Transverse colon (tissue), 4 donors: ENCODE measurements around the gene TACC2. TPM values are rescaled to one million over a fixed set of nuclear protein-coding genes. Genes with fewer than 3 reads are reported as not detected.

Experiments
- DNase-seq: peaks from one replicate; pipeline ENCODE4 v3.0.0-alpha.2; 2019
- H3K27ac ChIP-seq, 4 donors: fragments of 200-600 bp; sonication (generic); 2 replicates each; pipeline ENCODE4 v1.5.1; 2016 to 2018; ENCODE audit warnings: inconsistent platforms in 4 of 4
- H3K27me3 ChIP-seq: fragments of 200-600 bp; sonication (generic); 2 replicates; pipeline ENCODE4 v1.5.1; 2017; ENCODE audit warnings: inconsistent platforms
- H3K36me3 ChIP-seq, 4 donors: fragments of 200-600 bp; sonication (generic); 2 replicates each; pipeline ENCODE4 v1.5.1; 2017 to 2019; ENCODE audit warnings: inconsistent platforms in 4 of 4
- H3K4me1 ChIP-seq, 4 donors: fragments of 200-600 bp; sonication (generic); 2 replicates each; pipeline ENCODE4 v1.5.1; 2017 to 2020; ENCODE audit warnings: inconsistent platforms in 4 of 4
- H3K4me3 ChIP-seq, 4 donors: fragments of 200-600 bp; sonication (generic); 1 replicate in 1 of 4; 2 replicates in 3 of 4; pipeline versions ENCODE4 v1.5.1 to v1.6.1; 2017 to 2019; ENCODE audit warnings: inconsistent platforms in 4 of 4
- H3K9me3 ChIP-seq, 2 donors: fragments of 200-600 bp; sonication (generic); 2 replicates each; pipeline ENCODE4 v1.5.1; 2017 to 2019; ENCODE audit warnings: inconsistent platforms in 2 of 2
- CTCF ChIP-seq, 5 experiments: fragments of 200-600 bp in 3 of 5; fragments of 450-650 bp in 2 of 5; sonication (generic) in 3 of 5; IDR thresholded peaks; 1 replicate in 2 of 5; 2 replicates in 3 of 5; pipeline ENCODE4 v1.5.1; 2016 to 2017; ENCODE audit warnings: antibody characterized with exemption in 5 of 5, inconsistent platforms in 3 of 5, mild to moderate bottlenecking in 2 of 5, moderate library complexity in 1 of 5
- EP300 ChIP-seq: sonication (generic); formaldehyde crosslinking; IDR thresholded peaks from one replicate; pipeline ENCODE4 v1.6.1; 2017; ENCODE audit warnings: antibody characterized with exemption, low read depth
- POLR2A ChIP-seq: fragments of 450-650 bp; IDR thresholded peaks from one replicate; pipeline ENCODE4 v1.6.1; 2016; ENCODE audit warnings: antibody characterized with exemption, mild to moderate bottlenecking, moderate library complexity
- POLR2AphosphoS5 ChIP-seq, 3 donors: sonication (generic); formaldehyde crosslinking; IDR thresholded peaks; one replicate each; pipeline ENCODE4 v1.6.1; 2016; ENCODE audit warnings: antibody characterized with exemption in 3 of 3
- WGBS, 2 donors: methylation state at CpG; one replicate each; pipeline ENCODE4 v1.1.5; 2018; ENCODE audit warnings: low coverage in 1 of 2; 5-methylcytosine and 5-hydroxymethylcytosine counted together
- in situ Hi-C, 4 donors: fragments of 200-750 bp; cut with MboI; loops; one replicate each; pipeline versions ENCODE4 v1.15.0 to v1.15.1; 2017; ENCODE audit warnings: low sequenced_read_pairs in 3 of 4, low pct_ligation_motif_present in 1 of 4, low pct_unique_long_range_greater_than_20kb in 1 of 4
- intact Hi-C: fragments of 100-400 bp; cut with DNase I; formaldehyde crosslinking; loops from one replicate; pipeline ENCODE4 v1.15.1; 2023; ENCODE audit warnings: low total_unique reads
- total RNA-seq, 4 donors: library from RNA; depleted of rRNA; stranded (reverse); fragments of >200 nt; gene quantifications; one replicate each; pipeline ENCODE4 v1.1.0, GENCODE V29; 2016

The TACC2 gene
- total RNA-seq, 4 donors from 2014 or later = 65.9 to 178 (median 101) TPM

GRCh38 chr10:122282253-122282671 is 293.3 kb downstream of the TACC2 start:
- 66% methylated on average over 9 of the region's 9 CpGs; no CpG with 5 or more reads in 1 of the 2 donors for WGBS, 2 donors
- H3K27me3 ChIP-seq = no peaks in the 10 kb centered on the region
- no peak for DNase-seq
- intact Hi-C loops (no loop called here), in situ Hi-C loops (loop anchor here in 1 of 4 donors (25.0 kb wide), 2 partner anchors 155 to 280 kb away; partner anchors contain the start of gene DMBT1)
- TF ChIP-seq CTCF (IDR thresholded peaks at IDR 0.05) (no peak), POLR2A (no peak), EP300 (no peak), POLR2AphosphoS5 (IDR thresholded peaks at IDR 0.05) (no peak)
- no peak overlapping the region for H3K27ac ChIP-seq
- H3K4me1 ChIP-seq = peaks cover 0 to 2% (median 0%) of the 10 kb centered on the region in 4 donors
- H3K36me3 ChIP-seq = no peaks in the 10 kb centered on the region
- no peak overlapping the region for H3K4me3 ChIP-seq
- H3K9me3 ChIP-seq = no peaks in the 10 kb centered on the region

GRCh38 chr10:122282909-122283308 is 293.9 kb downstream of the TACC2 start:
- WGBS, 2 donors = 75 to 79% methylated on average over 6 to 7 of the region's 7 CpGs
- Histone ChIP-seq H3K4me1 (peaks cover 0 to 3% (median 0%) of the 10 kb centered on the region in 4 donors), H3K9me3 (no peaks in the 10 kb centered on the region), H3K27me3 (no peaks in the 10 kb centered on the region), H3K36me3 (no peaks in the 10 kb centered on the region), H3K27ac (no peak overlapping the region), H3K4me3 (no peak overlapping the region)
- TF ChIP-seq CTCF (IDR thresholded peaks at IDR 0.05) = no peak
- no peak for TF ChIP-seq POLR2AphosphoS5 (IDR thresholded peaks at IDR 0.05)
- TF ChIP-seq EP300 = no peak
- TF ChIP-seq POLR2A = no peak
- no peak for DNase-seq
- intact Hi-C loops = no loop called here
- in situ Hi-C loops = loop anchor here in 1 of 4 donors (25.0 kb wide), 2 partner anchors 154 to 279 kb away; partner anchors contain the start of gene DMBT1

GRCh38 chr10:122285506-122286444 is 296.8 kb downstream of the TACC2 start:
- no peaks in the 10 kb centered on the region for H3K27me3 ChIP-seq
- intact Hi-C loops (no loop called here), in situ Hi-C loops (loop anchor here in 1 of 4 donors (25.0 kb wide), 2 partner anchors 152 to 277 kb away; partner anchors contain the start of gene DMBT1)
- H3K4me3 ChIP-seq = no peak overlapping the region
- TF ChIP-seq POLR2A = no peak
- TF ChIP-seq CTCF (IDR thresholded peaks at IDR 0.05) = no peak
- no peak for TF ChIP-seq EP300
- no peak for TF ChIP-seq POLR2AphosphoS5 (IDR thresholded peaks at IDR 0.05)
- H3K4me1 ChIP-seq = peaks cover 0 to 3% (median 0%) of the 10 kb centered on the region in 4 donors
- WGBS, 2 donors = 76% methylated on average over 17 of the region's 17 CpGs; no CpG with 5 or more reads in 1 of the 2 donors
- no peak overlapping the region for H3K27ac ChIP-seq
- H3K9me3 ChIP-seq = no peaks in the 10 kb centered on the region
- no peaks in the 10 kb centered on the region for H3K36me3 ChIP-seq
- no peak for DNase-seq

- intact Hi-C loops (no loop called here), in situ Hi-C loops (loop anchor here in 1 of 4 donors (25.0 kb wide), 2 partner anchors 150 to 275 kb away; partner anchors contain the start of gene DMBT1)
- H3K27ac ChIP-seq = no peak overlapping the region
- peaks cover 0 to 3% (median 0%) of the 10 kb centered on the region in 4 donors for H3K4me1 ChIP-seq
- no peaks in the 10 kb centered on the region for H3K36me3 ChIP-seq
- H3K9me3 ChIP-seq = no peaks in the 10 kb centered on the region
- no peaks in the 10 kb centered on the region for H3K27me3 ChIP-seq
- DNase-seq = no peak
- TF ChIP-seq CTCF (IDR thresholded peaks at IDR 0.05) (no peak), EP300 (no peak), POLR2AphosphoS5 (IDR thresholded peaks at IDR 0.05) (no peak), POLR2A (no peak)
- WGBS, 2 donors = 50 to 63% methylated on average over 1 to 7 of the region's 7 CpGs
- H3K4me3 ChIP-seq = no peak overlapping the region
Observed at GRCh38 chr10:122286867-122287266, 297.9 kb downstream of the TACC2 start.
